HFF-Myc (cell line): ENCODE data around the gene TAF4.

Source experiments
- DNase-seq: peaks from one replicate; pipeline ENCODE4 v3.0.0-alpha.2; 2011; ENCODE audit warnings: low read depth; ENCODE audit errors: extremely low read depth
- H3K4me3 ChIP-seq: replicated peaks from 2 replicates; pipeline ENCODE4 v1.5.1; 2011; ENCODE audit warnings: low read depth, mild to moderate bottlenecking, control low read depth, low read length
- TF ChIP-seq, protein P1 (sequence below): IDR thresholded peaks from 2 replicates; pipeline ENCODE4 v1.5.1; 2012; ENCODE audit warnings: mild to moderate bottlenecking, low read depth, low read length, control low read depth; ENCODE audit errors: missing control alignments

The TAF4 gene

DNA sequence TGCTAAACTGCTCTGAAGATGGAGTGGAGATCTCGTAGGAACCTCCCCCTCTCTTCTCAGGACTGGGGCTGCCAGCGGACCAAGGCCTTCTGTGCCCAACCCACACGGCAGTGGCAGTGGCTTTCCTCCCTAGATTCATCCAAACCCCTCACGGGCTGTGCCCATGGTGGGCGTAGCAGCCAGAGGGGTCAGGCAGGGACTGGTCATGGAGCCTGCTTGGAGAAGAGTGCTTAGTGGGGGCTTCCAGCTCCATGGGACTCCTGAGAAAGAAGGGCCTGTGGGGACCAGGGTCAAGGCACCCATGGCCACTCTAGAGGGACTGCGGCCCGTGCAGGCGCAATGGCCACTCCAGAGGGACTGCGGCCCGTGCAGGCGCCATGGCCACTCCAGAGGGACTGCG lies 86.6 kb downstream of the TAF4 start:
- H3K4me3 ChIP-seq: no peak overlapping the region
- no peak for DNase-seq
- TF ChIP-seq, protein P1, sequence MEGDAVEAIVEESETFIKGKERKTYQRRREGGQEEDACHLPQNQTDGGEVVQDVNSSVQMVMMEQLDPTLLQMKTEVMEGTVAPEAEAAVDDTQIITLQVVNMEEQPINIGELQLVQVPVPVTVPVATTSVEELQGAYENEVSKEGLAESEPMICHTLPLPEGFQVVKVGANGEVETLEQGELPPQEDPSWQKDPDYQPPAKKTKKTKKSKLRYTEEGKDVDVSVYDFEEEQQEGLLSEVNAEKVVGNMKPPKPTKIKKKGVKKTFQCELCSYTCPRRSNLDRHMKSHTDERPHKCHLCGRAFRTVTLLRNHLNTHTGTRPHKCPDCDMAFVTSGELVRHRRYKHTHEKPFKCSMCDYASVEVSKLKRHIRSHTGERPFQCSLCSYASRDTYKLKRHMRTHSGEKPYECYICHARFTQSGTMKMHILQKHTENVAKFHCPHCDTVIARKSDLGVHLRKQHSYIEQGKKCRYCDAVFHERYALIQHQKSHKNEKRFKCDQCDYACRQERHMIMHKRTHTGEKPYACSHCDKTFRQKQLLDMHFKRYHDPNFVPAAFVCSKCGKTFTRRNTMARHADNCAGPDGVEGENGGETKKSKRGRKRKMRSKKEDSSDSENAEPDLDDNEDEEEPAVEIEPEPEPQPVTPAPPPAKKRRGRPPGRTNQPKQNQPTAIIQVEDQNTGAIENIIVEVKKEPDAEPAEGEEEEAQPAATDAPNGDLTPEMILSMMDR: no peak

DNA sequence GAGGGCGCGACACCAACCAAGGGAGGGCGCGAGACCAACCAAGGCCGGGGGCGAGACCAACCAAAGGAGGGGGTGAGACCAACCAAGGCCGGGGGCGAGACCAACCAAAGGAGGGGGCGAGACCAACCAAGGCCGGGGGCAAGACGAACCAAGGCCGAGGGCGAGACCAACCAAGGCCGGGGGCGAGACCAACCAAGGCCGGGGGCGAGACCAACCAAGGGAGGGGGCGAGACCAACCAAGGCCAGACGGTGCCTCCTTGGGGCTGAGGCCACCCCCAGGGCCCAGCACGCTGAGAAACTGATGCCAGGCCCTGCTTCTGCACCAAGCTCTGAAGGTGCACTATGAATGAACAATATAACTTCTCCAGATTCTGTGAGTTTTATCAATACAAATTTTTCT lies 87.2 kb downstream of the TAF4 start:
- H3K4me3 ChIP-seq: no peak overlapping the region
- no peak for DNase-seq
- TF ChIP-seq, protein P1: no peak

DNA sequence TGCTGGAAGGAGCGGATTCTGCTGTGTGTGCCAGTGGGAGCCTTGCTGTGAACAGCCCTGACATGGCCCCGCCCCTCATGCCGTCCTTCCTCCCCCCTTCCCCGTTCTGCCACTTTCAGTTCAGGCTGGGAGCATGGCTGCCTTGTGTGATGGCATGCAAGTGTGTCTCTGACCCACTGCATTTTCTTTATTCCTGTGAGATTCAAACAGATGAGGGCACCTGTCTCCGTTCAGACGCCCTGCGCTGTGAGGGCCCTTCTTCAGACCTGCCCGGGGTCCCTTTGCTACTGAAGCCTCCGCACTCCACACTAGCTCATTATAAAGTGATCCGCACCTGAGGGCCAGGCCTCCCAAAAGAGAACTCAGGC lies 88.3 kb downstream of the TAF4 start:
- no peak for DNase-seq
- TF ChIP-seq, protein P1: no peak
- H3K4me3 ChIP-seq: no peak overlapping the region

DNA sequence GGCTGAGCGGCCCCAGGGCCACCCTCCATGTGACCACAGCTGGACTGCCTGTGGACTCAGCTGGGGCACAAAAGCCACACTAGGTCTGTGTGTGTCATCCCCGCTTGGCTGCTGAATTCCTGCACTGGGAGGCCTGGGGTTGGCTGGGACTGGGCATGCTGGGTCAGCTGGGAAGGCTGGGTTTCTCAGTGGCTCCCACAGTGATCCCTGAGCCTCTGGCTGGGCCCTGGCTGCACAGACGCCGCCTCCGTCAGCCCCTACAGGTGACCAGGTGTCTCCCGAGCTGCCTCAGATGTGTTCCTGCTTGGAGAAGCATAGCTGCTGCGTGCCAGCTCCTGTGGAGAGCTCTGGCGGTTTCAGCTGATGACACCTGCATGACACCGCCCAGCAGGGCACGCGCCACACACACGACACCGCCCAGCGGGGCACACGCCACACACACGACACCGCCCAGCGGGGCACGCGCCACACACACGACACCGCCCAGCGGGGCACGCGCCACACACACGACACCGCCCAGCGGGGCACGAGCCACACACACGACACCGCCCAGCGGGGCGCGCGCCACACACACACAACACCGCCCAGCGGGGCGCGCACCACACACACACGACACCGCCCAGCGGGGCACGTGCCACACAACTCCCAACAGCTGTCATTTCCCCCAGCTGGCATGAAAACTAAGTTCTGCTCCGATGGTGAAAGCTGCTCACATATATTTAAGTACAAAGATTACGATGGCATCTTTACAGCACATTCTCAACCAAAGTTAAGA lies 88.8 kb downstream of the TAF4 start:
- DNase-seq: no peak
- TF ChIP-seq, protein P1: no peak
- H3K4me3 ChIP-seq: no peak overlapping the region

DNA sequence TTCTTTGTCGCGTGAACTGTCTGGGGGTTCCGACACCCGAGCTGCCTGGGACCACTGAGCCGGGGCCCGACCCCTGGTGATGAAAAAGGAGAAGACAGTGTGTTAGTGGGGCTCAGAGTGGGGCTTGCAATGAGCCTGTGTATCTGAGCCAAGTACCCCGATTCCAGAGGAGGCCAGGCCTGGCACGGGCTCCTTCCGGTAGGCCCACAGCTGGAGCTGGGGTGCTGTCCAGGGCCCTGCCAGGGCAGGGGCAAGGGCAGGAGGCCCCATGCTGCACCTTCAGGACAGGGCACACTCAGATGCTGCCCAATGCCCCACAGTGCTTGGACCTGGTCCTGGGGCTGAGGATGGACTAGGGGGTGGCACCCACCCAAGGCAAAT lies 89.4 kb downstream of the TAF4 start:
- H3K4me3 ChIP-seq: no peak overlapping the region
- TF ChIP-seq, protein P1: no peak
- DNase-seq: no peak

DNA sequence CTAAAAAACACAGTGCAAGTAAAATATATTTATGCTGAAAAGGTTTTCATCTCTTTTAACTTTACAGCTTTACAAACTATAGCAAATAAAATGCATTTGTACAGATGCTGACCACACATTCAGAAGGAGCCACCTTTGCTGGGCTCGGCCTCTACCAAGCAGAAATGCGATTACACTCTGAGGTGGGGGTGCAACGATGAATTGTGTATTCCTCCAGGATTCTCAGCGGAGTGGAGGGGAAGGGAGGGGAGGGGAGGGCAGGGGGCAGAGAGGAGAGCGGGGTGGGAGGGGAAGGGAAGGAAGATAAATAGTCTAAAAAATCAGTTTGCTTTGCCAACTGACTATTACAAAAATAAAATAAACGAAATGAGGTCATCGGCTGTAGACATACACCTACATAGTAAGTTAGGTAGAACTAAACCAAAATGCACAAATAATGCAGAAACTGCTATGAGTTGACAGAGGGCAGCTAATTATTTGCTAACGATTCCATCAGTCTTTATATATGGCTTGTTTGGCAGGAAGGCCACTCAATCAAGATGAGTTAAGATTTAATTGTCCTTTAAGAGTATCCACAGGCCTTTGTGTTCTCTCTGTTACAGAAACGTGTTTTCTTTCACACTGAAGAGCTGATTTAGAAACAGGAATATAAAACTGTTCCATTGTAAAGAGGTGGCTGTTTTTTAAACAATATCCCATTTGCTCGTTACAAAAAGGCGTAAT lies 90.1 kb downstream of the TAF4 start:
- TF ChIP-seq, protein P1: no peak
- H3K4me3 ChIP-seq: no peak overlapping the region
- DNase-seq: no peak
